Neural cell (in vitro differentiated cells): ENCODE results near the gene DEPDC5. TPM values are rescaled to one million over a fixed set of nuclear protein-coding genes. Genes with fewer than 3 reads are reported as not detected.

Experiments
- H2AFZ ChIP-seq: fragments of 200-600, 300-800 bp; sonication (generic), shearing (Covaris generic); 2 replicates; pipeline ENCODE4 v1.6.0; 2014; ENCODE audit warnings: low read depth, mild to moderate bottlenecking, antibody characterized with exemption, low read length, moderate library complexity
- H3F3A ChIP-seq: fragments of 200-600 bp; shearing (Covaris generic); 2 replicates; pipeline ENCODE4 v1.6.1; 2016; ENCODE audit warnings: mild to moderate bottlenecking, moderate library complexity, mixed read lengths, antibody characterized with exemption, low read length; ENCODE audit not compliant: insufficient read depth, poor library complexity, severe bottlenecking
- H3K27ac ChIP-seq: fragments of 200-600, 300-800 bp; sonication (generic), shearing (Covaris generic); 2 replicates; pipeline ENCODE4 v1.5.1; 2014; ENCODE audit warnings: mild to moderate bottlenecking, low read length, moderate library complexity
- H3K27me3 ChIP-seq: fragments of 300-800, 200-600 bp; sonication (generic), shearing (Covaris generic); 2 replicates; pipeline ENCODE4 v1.6.0; 2014; ENCODE audit warnings: mild to moderate bottlenecking, low read depth, low read length, moderate library complexity; ENCODE audit not compliant: insufficient read depth
- H3K36me3 ChIP-seq: fragments of 300-800, 200-600 bp; sonication (generic), shearing (Covaris generic); 2 replicates; pipeline ENCODE4 v1.5.1; 2014; ENCODE audit warnings: mild to moderate bottlenecking, antibody characterized with exemption, low read length, moderate library complexity; ENCODE audit not compliant: insufficient read depth
- H3K4me2 ChIP-seq: fragments of 300-800, 200-600 bp; sonication (generic), shearing (Covaris generic); 2 replicates; pipeline ENCODE4 v1.6.0; 2014; ENCODE audit warnings: mild to moderate bottlenecking, low read length
- H3K4me3 ChIP-seq: fragments of 300-800, 200-600 bp; sonication (generic), shearing (Covaris generic); 2 replicates; pipeline ENCODE4 v1.5.1; 2014; ENCODE audit warnings: mild to moderate bottlenecking, low read length, moderate library complexity
- H3K79me2 ChIP-seq: fragments of 200-600 bp; shearing (Covaris generic); replicated peaks from 2 replicates; pipeline ENCODE4 v1.6.0; 2014; ENCODE audit warnings: mild to moderate bottlenecking, low read length, moderate library complexity; ENCODE audit not compliant: insufficient read depth
- H3K9ac ChIP-seq: fragments of 300-800, 200-600 bp; sonication (generic), shearing (Covaris generic); 2 replicates; pipeline ENCODE4 v1.6.1; 2016; ENCODE audit warnings: mild to moderate bottlenecking, low read length, mixed read lengths
- H3K9me2 ChIP-seq: fragments of 200-600 bp; shearing (Covaris generic); 2 replicates; pipeline ENCODE4 v1.6.1; 2016; ENCODE audit warnings: mild to moderate bottlenecking, low read length, mixed read lengths; ENCODE audit not compliant: insufficient read depth
- H3K9me3 ChIP-seq: fragments of 200-600, 300-800 bp; sonication (generic), shearing (Covaris generic); 2 replicates; pipeline ENCODE4 v1.6.1; 2016; ENCODE audit warnings: mild to moderate bottlenecking, mixed run types, low read length, moderate library complexity, mixed read lengths
- H4K20me1 ChIP-seq: fragments of 200-600 bp; shearing (Covaris generic); 2 replicates; pipeline ENCODE4 v1.6.1; 2016; ENCODE audit warnings: mild to moderate bottlenecking, mixed run types; ENCODE audit not compliant: insufficient read depth
- CTCF ChIP-seq: fragments of 450-650 bp; IDR thresholded peaks from 2 replicates; pipeline ENCODE4 v1.5.1; 2014; ENCODE audit warnings: antibody characterized with exemption, mild to moderate bottlenecking, moderate library complexity; ENCODE audit not compliant: poor library complexity, severe bottlenecking
- EP300 ChIP-seq: fragments of 450-650 bp; conservative IDR thresholded peaks from 2 replicates; pipeline ENCODE4 v1.6.1; 2014; ENCODE audit warnings: antibody characterized with exemption, mild to moderate bottlenecking, moderate library complexity; ENCODE audit not compliant: poor library complexity, severe bottlenecking
- EZH2 ChIP-seq: fragments of 200-600, 300-800 bp; shearing (Covaris generic), sonication (generic); IDR thresholded peaks from 2 replicates; pipeline ENCODE4 v1.6.1; 2014; ENCODE audit warnings: antibody characterized with exemption, low read length, borderline replicate concordance, mild to moderate bottlenecking; ENCODE audit not compliant: insufficient read depth, poor library complexity, severe bottlenecking
- MXI1 ChIP-seq: fragments of 450-650 bp; conservative IDR thresholded peaks from 2 replicates; pipeline ENCODE4 v1.6.1; 2014; ENCODE audit warnings: antibody characterized with exemption, mild to moderate bottlenecking; ENCODE audit not compliant: poor library complexity, severe bottlenecking
- POLR2AphosphoS5 ChIP-seq: IDR thresholded peaks from 2 replicates; pipeline ENCODE4 v1.6.1; 2012
- RAD21 ChIP-seq: fragments of 450-650 bp; conservative IDR thresholded peaks from 2 replicates; pipeline ENCODE4 v1.6.1; 2014; ENCODE audit warnings: antibody characterized with exemption, mild to moderate bottlenecking, moderate library complexity
- REST ChIP-seq: IDR thresholded peaks from 2 replicates; pipeline ENCODE4 v1.6.1; 2012; ENCODE audit warnings: borderline replicate concordance
- SMC3 ChIP-seq: fragments of 450-650 bp; conservative IDR thresholded peaks from 2 replicates; pipeline ENCODE4 v1.6.1; 2014; ENCODE audit warnings: antibody characterized with exemption, mild to moderate bottlenecking, moderate library complexity; ENCODE audit not compliant: poor library complexity
- TAF1 ChIP-seq: IDR thresholded peaks from 2 replicates; pipeline ENCODE4 v1.6.1; 2012; ENCODE audit warnings: low read depth
- polyA plus RNA-seq: library from polyadenylated mRNA; depleted of rRNA; stranded (reverse); fragments of >200 nt; gene quantifications from 2 replicates; pipeline ENCODE4 v1.2.3, GENCODE V29; 2014

DEPDC5 gene
- polyA plus RNA-seq, 1 donor from 2014 or later: 11.3 TPM

GRCh38 chr22:31857247-31857646 lies 103.4 kb downstream of the DEPDC5 start:
- H3K79me2 ChIP-seq: no peaks in the 10 kb centered on the region
- peak overlapping the region; percentile 66 for H3K4me2 ChIP-seq
- H3K9me2 ChIP-seq: no peaks in the 10 kb centered on the region
- H3K9ac ChIP-seq: peak overlapping the region; percentile 68
- H4K20me1 ChIP-seq: no peaks in the 10 kb centered on the region
- no peaks in the 10 kb centered on the region for H3K9me3 ChIP-seq
- no peaks in the 10 kb centered on the region for H3K36me3 ChIP-seq
- peaks cover 14% of the 10 kb centered on the region for H3F3A ChIP-seq
- peak overlapping the region; percentile 96 for H3K27ac ChIP-seq
- no peaks in the 10 kb centered on the region for H3K27me3 ChIP-seq
- H2AFZ ChIP-seq: peak overlapping the region; percentile 30
- TF ChIP-seq CTCF: peak; percentile 20
- TF ChIP-seq EP300: peak; percentile 86
- peak; percentile 71 for TF ChIP-seq SMC3
- peak; percentile 70 for TF ChIP-seq RAD21
- peak; percentile 94 for TF ChIP-seq POLR2AphosphoS5
- TF ChIP-seq REST: peak; percentile 65
- TF ChIP-seq TAF1: peak; percentile 91
- no peak for TF ChIP-seq EZH2
- TF ChIP-seq MXI1: peak; percentile 93
- H3K4me3 ChIP-seq: peak overlapping the region; percentile 52

DNA sequence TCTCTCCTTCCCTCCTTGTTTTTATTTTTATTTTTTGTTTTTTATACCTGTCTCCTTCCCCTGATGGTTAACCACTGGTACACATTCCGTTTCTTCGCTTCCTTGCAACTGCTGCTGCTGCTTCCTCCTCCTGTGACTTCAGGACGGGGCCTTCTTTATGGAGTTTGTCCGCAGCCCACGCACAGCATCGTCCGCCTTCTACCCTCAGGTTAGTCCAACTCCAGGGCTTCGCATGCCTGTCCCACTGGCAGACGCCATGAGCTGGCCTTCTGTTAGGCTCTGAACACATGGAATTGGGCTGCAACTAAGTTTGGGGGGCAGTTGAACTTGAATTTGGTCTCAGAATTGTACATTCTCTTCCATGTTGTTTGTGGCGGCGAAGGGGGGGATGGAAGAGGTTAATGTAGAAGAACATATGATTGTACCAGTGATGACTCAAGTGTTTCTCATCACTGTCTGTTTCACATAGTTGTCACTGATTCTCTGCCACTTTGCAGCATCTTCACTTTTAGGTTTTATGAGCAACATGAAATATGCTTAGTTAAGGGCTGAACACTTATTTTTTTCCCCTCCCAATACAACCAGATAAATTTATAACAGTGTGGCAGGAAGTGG lies 107.5 kb downstream of the DEPDC5 start:
- Histone ChIP-seq H3K4me3 (no peak overlapping the region), H3K36me3 (peaks cover 4% of the 10 kb centered on the region), H3K27me3 (no peaks in the 10 kb centered on the region), H3K9ac (no peak overlapping the region), H3K9me2 (no peaks in the 10 kb centered on the region), H2AFZ (no peak overlapping the region), H3K4me2 (no peak overlapping the region), H3F3A (peaks cover 11% of the 10 kb centered on the region), H3K9me3 (no peaks in the 10 kb centered on the region), H3K27ac (no peak overlapping the region), H4K20me1 (no peaks in the 10 kb centered on the region), H3K79me2 (no peaks in the 10 kb centered on the region)
- TF ChIP-seq REST (no peak), RAD21 (no peak), MXI1 (no peak), CTCF (no peak), EZH2 (no peak), SMC3 (no peak)
